ENCODE measurements around the gene TBC1D22B. TPM values are rescaled to one million over a fixed set of nuclear protein-coding genes. Genes with fewer than 3 reads are reported as not detected.

Gene TBC1D22B
- total and polyA plus RNA-seq, 9 of the 15 experiments (the other 6 are each of a cell fraction or from before 2014, with no cell fraction given) = 4.8 to 24.2 (median 13.5) TPM

DNA sequence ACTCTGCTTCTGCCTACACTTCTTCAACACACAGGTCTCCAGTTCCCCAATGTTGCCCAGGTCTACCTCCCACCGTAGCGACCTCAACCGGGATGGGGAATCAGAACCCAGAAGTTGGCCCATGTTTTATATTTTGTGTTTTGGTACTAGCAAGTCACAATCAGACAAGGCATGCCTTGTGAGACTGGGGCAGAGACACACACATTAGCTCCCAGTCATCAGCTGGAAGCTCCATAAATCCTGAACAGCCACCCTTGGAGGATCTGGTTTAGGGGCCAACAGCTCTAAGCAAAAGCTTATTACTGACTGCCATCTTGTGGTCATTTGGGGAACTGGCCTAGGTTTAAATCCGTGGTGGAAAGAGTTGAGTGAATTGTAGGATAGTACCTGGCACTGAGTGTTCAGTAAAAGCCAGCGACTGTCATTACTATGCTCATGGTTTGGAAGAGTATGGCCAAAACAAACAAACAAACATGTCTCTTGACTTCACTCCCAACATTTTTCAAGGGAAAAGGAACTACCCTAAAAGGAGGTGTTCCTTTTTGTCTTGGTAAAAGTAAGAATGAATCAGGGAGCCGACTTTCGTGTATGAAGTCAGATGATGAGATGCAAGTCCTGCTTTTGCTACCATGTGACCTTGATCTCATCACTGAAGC is 47.1 kb upstream of the TBC1D22B start (continued):
- TF ChIP-seq ZNF408 (CRISPR knock-in tag; IDR thresholded peaks at IDR 0.05; ENCODE audit: low read depth) = no peak
- TF ChIP-seq PCBP1 (IDR thresholded peaks at IDR 0.05; ENCODE audit: low read depth, low read length, poor library complexity, severe bottlenecking) = no peak
- no peak for TF ChIP-seq RERE (CRISPR knock-in tag; IDR thresholded peaks at IDR 0.05; ENCODE audit: borderline replicate concordance)
- TF ChIP-seq ZNF561 (CRISPR knock-in tag; conservative IDR thresholded peaks at IDR 0.05) = no peak
- no peak for TF ChIP-seq SMAD4 (CRISPR knock-in tag; conservative IDR thresholded peaks at IDR 0.05)
- TF ChIP-seq ZBTB17 (CRISPR knock-in tag; IDR thresholded peaks at IDR 0.05) = no peak
- no peak for TF ChIP-seq CBFA2T2 (conservative IDR thresholded peaks at IDR 0.05)
- no peak for TF ChIP-seq KDM5B (IDR thresholded peaks at IDR 0.05; ENCODE audit: insufficient replicate concordance, low read depth, low read length)
- TF ChIP-seq, protein P1, sequence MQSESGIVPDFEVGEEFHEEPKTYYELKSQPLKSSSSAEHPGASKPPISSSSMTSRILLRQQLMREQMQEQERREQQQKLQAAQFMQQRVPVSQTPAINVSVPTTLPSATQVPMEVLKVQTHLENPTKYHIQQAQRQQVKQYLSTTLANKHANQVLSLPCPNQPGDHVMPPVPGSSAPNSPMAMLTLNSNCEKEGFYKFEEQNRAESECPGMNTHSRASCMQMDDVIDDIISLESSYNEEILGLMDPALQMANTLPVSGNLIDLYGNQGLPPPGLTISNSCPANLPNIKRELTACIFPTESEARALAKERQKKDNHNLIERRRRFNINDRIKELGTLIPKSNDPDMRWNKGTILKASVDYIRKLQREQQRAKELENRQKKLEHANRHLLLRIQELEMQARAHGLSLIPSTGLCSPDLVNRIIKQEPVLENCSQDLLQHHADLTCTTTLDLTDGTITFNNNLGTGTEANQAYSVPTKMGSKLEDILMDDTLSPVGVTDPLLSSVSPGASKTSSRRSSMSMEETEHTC (IDR thresholded peaks at IDR 0.05) = no peak
- no peak for TF ChIP-seq ZNF436 (CRISPR knock-in tag; IDR thresholded peaks at IDR 0.05)
- no peak for TF ChIP-seq CHD2 (IDR thresholded peaks at IDR 0.05; ENCODE audit: low read depth, low read length)
- TF ChIP-seq ZBED1 (IDR thresholded peaks at IDR 0.05) = no peak
- no peak for TF ChIP-seq ZNF764 (CRISPR knock-in tag; IDR thresholded peaks at IDR 0.05; ENCODE audit: low read depth)
- TF ChIP-seq CSDE1 (IDR thresholded peaks at IDR 0.05) = no peak
- no peak for TF ChIP-seq SP2 (IDR thresholded peaks at IDR 0.05; ENCODE audit: extremely low read depth, low read depth, low read length, poor library complexity, severe bottlenecking)
- TF ChIP-seq, protein P2, sequence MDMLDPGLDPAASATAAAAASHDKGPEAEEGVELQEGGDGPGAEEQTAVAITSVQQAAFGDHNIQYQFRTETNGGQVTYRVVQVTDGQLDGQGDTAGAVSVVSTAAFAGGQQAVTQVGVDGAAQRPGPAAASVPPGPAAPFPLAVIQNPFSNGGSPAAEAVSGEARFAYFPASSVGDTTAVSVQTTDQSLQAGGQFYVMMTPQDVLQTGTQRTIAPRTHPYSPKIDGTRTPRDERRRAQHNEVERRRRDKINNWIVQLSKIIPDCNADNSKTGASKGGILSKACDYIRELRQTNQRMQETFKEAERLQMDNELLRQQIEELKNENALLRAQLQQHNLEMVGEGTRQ (CRISPR knock-in tag; IDR thresholded peaks at IDR 0.05) = no peak
- TF ChIP-seq, protein P3, sequence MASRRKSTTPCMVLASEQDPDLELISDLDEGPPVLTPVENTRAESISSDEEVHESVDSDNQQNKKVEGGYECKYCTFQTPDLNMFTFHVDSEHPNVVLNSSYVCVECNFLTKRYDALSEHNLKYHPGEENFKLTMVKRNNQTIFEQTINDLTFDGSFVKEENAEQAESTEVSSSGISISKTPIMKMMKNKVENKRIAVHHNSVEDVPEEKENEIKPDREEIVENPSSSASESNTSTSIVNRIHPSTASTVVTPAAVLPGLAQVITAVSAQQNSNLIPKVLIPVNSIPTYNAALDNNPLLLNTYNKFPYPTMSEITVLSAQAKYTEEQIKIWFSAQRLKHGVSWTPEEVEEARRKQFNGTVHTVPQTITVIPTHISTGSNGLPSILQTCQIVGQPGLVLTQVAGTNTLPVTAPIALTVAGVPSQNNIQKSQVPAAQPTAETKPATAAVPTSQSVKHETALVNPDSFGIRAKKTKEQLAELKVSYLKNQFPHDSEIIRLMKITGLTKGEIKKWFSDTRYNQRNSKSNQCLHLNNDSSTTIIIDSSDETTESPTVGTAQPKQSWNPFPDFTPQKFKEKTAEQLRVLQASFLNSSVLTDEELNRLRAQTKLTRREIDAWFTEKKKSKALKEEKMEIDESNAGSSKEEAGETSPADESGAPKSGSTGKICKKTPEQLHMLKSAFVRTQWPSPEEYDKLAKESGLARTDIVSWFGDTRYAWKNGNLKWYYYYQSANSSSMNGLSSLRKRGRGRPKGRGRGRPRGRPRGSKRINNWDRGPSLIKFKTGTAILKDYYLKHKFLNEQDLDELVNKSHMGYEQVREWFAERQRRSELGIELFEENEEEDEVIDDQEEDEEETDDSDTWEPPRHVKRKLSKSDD (conservative IDR thresholded peaks at IDR 0.05; ENCODE audit: low read length) = no peak
- TF ChIP-seq, protein P4, sequence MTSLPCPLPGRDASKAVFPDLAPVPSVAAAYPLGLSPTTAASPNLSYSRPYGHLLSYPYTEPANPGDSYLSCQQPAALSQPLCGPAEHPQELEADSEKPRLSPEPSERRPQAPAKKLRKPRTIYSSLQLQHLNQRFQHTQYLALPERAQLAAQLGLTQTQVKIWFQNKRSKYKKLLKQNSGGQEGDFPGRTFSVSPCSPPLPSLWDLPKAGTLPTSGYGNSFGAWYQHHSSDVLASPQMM (CRISPR knock-in tag; IDR thresholded peaks at IDR 0.05) = no peak
